K562 (cell line): Measurements from ENCODE around the gene IQCN. TPM values are rescaled to one million over a fixed set of nuclear protein-coding genes. Genes with fewer than 3 reads are reported as not detected.

Source experiments
- BHLHE40 ChIP-seq: IDR thresholded peaks from 2 replicates; pipeline ENCODE4 v1.6.1; 2011; ENCODE audit warnings: low read length, improper control_type of control experiment
- FOXM1 ChIP-seq, 2 experiments: fragments of 450-650 bp in 1 of 2; sonication (generic) in 1 of 2; formaldehyde crosslinking in 1 of 2; IDR thresholded peaks; 2 replicates each; pipeline versions ENCODE4 v1.6.1 to v1.9.0; 2017 to 2022; ENCODE audit warnings: low read depth in 2 of 2, mild to moderate bottlenecking in 2 of 2, missing genetic modification reagents in 1 of 2, moderate library complexity in 1 of 2
- FOXP4 ChIP-seq: sonication (generic); formaldehyde crosslinking; IDR thresholded peaks from 2 replicates; pipeline ENCODE4 v1.8.0; 2022; ENCODE audit warnings: mild to moderate bottlenecking, missing genetic modification reagents, borderline replicate concordance
- GABPA ChIP-seq: fragments of 200-800 bp; sonication (Bioruptor generic); conservative IDR thresholded peaks from 2 replicates; pipeline ENCODE4 v1.6.1; 2016; ENCODE audit warnings: low read depth, missing genetic modification characterization, missing compliant biosample characterization
- KDM1A ChIP-seq, 2 experiments: fragments of 450-650 bp; IDR thresholded peaks; 2 replicates each; pipeline ENCODE4 v1.6.1; 2016; ENCODE audit warnings: mild to moderate bottlenecking in 2 of 2
- MAX ChIP-seq: sonication (generic); formaldehyde crosslinking; IDR thresholded peaks from 2 replicates; pipeline ENCODE4 v1.9.0; 2022; ENCODE audit warnings: mild to moderate bottlenecking, missing genetic modification reagents
- NR2C2 ChIP-seq, 2 experiments: fragments of 200-800 bp in 1 of 2; sonication (Bioruptor generic) in 1 of 2; sonication (generic) in 1 of 2; formaldehyde crosslinking in 1 of 2; IDR thresholded peaks; 2 replicates each; pipeline versions ENCODE4 v1.6.1 to v1.8.0; 2016 to 2022; ENCODE audit warnings: mild to moderate bottlenecking in 1 of 2, missing compliant biosample characterization in 1 of 2, missing genetic modification characterization in 1 of 2, missing genetic modification reagents in 1 of 2
- POLR2B ChIP-seq: fragments of 450-650 bp; IDR thresholded peaks from 2 replicates; pipeline ENCODE4 v1.6.1; 2018; ENCODE audit warnings: low read depth; ENCODE audit not compliant: partially characterized antibody
- POLR2G ChIP-seq: fragments of 200-400 bp; formaldehyde crosslinking; IDR thresholded peaks from 2 replicates; pipeline ENCODE4 v1.6.1; 2017; ENCODE audit warnings: low read depth, mild to moderate bottlenecking, antibody characterized with exemption, low read length, moderate library complexity
- PPARD ChIP-seq: fragments of 250-450 bp; sonication (Bioruptor Pico); IDR thresholded peaks from 2 replicates; pipeline ENCODE4 v1.8.0; 2022; ENCODE audit warnings: inconsistent platforms, mild to moderate bottlenecking, moderate library complexity
- RBFOX2 ChIP-seq: fragments of 200-400 bp; formaldehyde crosslinking; IDR thresholded peaks from 2 replicates; pipeline ENCODE4 v1.6.1; 2017; ENCODE audit warnings: low read depth, mild to moderate bottlenecking, low read length, moderate library complexity
- RCOR1 ChIP-seq, 2 experiments: IDR thresholded peaks; 2 replicates each; pipeline ENCODE4 v1.6.1; 2012; ENCODE audit warnings: low read depth in 2 of 2, low read length in 2 of 2, borderline replicate concordance in 1 of 2, improper control_type of control experiment in 1 of 2
- SAFB ChIP-seq: fragments of 200-400 bp; formaldehyde crosslinking; IDR thresholded peaks from 2 replicates; pipeline ENCODE4 v1.6.1; 2017; ENCODE audit warnings: low read depth, low read length, borderline replicate concordance
- TEAD1 ChIP-seq, 2 experiments: fragments of 450-650 bp in 1 of 2; sonication (generic) in 1 of 2; formaldehyde crosslinking; IDR thresholded peaks; 2 replicates each; pipeline versions ENCODE4 v1.4.0 to v1.8.0; 2020 to 2022; ENCODE audit warnings: mild to moderate bottlenecking in 2 of 2, missing genetic modification reagents in 1 of 2
- ZMIZ1 ChIP-seq, 2 experiments: fragments of 150-350 bp in 1 of 2; IDR thresholded peaks; 2 replicates each; pipeline ENCODE4 v1.6.1; 2012 to 2016; ENCODE audit warnings: low read depth in 2 of 2, low read length in 2 of 2, mild to moderate bottlenecking in 1 of 2, moderate library complexity in 1 of 2
- ZNF124 ChIP-seq: sonication (generic); formaldehyde crosslinking; IDR thresholded peaks from 2 replicates; pipeline ENCODE4 v1.8.1; 2022; ENCODE audit warnings: missing genetic modification reagents
- ZNF140 ChIP-seq: fragments of 250-450 bp; sonication (Bioruptor Pico); IDR thresholded peaks from 2 replicates; pipeline ENCODE4 v1.8.0; 2021; ENCODE audit warnings: moderate library complexity, mild to moderate bottlenecking, inconsistent platforms
- ZNF143 ChIP-seq: sonication (generic); formaldehyde crosslinking; IDR thresholded peaks from 2 replicates; pipeline ENCODE4 v1.9.0; 2022; ENCODE audit warnings: mild to moderate bottlenecking, missing genetic modification reagents
- ZNF282 ChIP-seq: sonication (generic); formaldehyde crosslinking; IDR thresholded peaks from 2 replicates; pipeline ENCODE4 v1.8.1; 2023; ENCODE audit warnings: missing genetic modification reagents
- ZNF717 ChIP-seq: fragments of 250-450 bp; sonication (Bioruptor Pico); IDR thresholded peaks from 2 replicates; pipeline ENCODE4 v1.5.0; 2021
- polyA plus RNA-seq, 8 experiments: library from polyadenylated mRNA; depleted of rRNA in 4 of 8; stranded (reverse) in 5 of 8; unstranded in 3 of 8; fragments of >200 nt; fragmentation: Nextera tagmentation in 2 of 8; fragmentation: Illumina TruSeq in 1 of 8; extraction: Ambion mirVana in 2 of 8; extraction: Trizol in 1 of 8; gene quantifications; 2 replicates each; pipeline versions ENCODE4 v1.2.1 to v1.2.3, GENCODE V29; 2011 to 2014; ENCODE audit warnings: inconsistent platforms in 1 of 8, missing spikeins in 1 of 8
- total RNA-seq, 7 experiments: library from RNA; depleted of rRNA in 6 of 7; stranded (reverse); fragments of >200 nt in 6 of 7; fragmentation: Illumina TruSeq in 2 of 7; extraction: Trizol in 2 of 7; gene quantifications; 2 replicates each; pipeline versions ENCODE4 v1.2.1 to v1.2.3, GENCODE V29; 2011 to 2021; ENCODE audit warnings: low replicate concordance in 1 of 7

The IQCN gene
- total and polyA plus RNA-seq, 9 of the 15 experiments (the other 6 are each of a cell fraction or from before 2014, with no cell fraction given), result 0.01 to 0.07 (median 0.04) TPM; not detected in 3

- TF ChIP-seq ZNF140 (CRISPR knock-in tag) (no peak), ZNF717 (CRISPR knock-in tag) (0 out of 2 replicates have a peak, but pooled peaks have one; percentile 47), POLR2G (peak; percentile 55), PPARD (no peak), MAX (CRISPR knock-in tag) (no peak), RBFOX2 (peak; percentile 40), ZMIZ1 (IDR thresholded peaks at IDR 0.05; ENCODE audit: low read depth in 2 of 2, low read length in 2 of 2) (0 out of 4 replicates have a peak, but pooled peaks of 1 of the 2 experiments have one; percentile 16), FOXP4 (CRISPR knock-in tag) (no peak), NR2C2 (CRISPR knock-in tag; IDR thresholded peaks at IDR 0.05) (no peak), NR2C2 (tag; IDR thresholded peaks at IDR 0.05) (0 out of 2 replicates have a peak, but pooled peaks have one; percentile 46), ZNF143 (CRISPR knock-in tag) (0 out of 2 replicates have a peak, but pooled peaks have one; percentile 46), RCOR1 (IDR thresholded peaks at IDR 0.05; ENCODE audit: borderline replicate concordance in 1 of 2, low read depth in 2 of 2, low read length in 2 of 2) (peak in 1 of 2 experiments; percentile 16; a peak in 1 of 4 replicates), ZNF282 (CRISPR knock-in tag) (0 out of 2 replicates have a peak, but pooled peaks have one; percentile 42), SAFB (no peak), TEAD1 (CRISPR knock-in tag; IDR thresholded peaks at IDR 0.05) (peak in 1 of 2 experiments; percentile 48; a peak in 1 of 4 replicates), BHLHE40 (no peak), GABPA (tag) (no peak), ZNF124 (no peak), KDM1A (IDR thresholded peaks at IDR 0.05) (peak; percentile 33 to 80; a peak in 2 of 4 replicates), POLR2B (peak; percentile 0), FOXM1 (IDR thresholded peaks at IDR 0.05; ENCODE audit: low read depth) (no peak), FOXM1 (CRISPR knock-in tag; IDR thresholded peaks at IDR 0.05; ENCODE audit: low read depth) (no peak)
Measured at GRCh38 chr19:18278521-18279265, 4.4 kb upstream of the IQCN start (continued).
